ENCODE measurements around the gene MILR1. TPM values are rescaled to one million over a fixed set of nuclear protein-coding genes. Genes with fewer than 3 reads are reported as not detected.

MILR1 gene
- total and polyA plus RNA-seq, 7 experiments from 2014 or later: 1.1 to 17.9 (median 1.6) TPM; not detected in 2

GRCh38 chr17:64499805-64500486 lies 51.0 kb downstream of the MILR1 start:
- peaks cover 0 to 47% (median 0%) of the 10 kb centered on the region in 11 donors for H3K9me3 Mint-ChIP-seq
- H3K27ac Mint-ChIP-seq: peak overlapping the region in 7 of 9 donors; percentile 1 to 100 (median 58)
- H3K4me3 ChIP-seq (ENCODE audit: low read length): no peak overlapping the region
- H3K27me3 Mint-ChIP-seq: no peaks in the 10 kb centered on the region
- H3K4me1 ChIP-seq (ENCODE audit: control insufficient read depth in 2 of 2, insufficient read depth in 2 of 2, low read length in 2 of 2): peaks cover 36 to 53% of the 10 kb centered on the region in 2 donors
- POLR2A ChIA-PET: interaction anchor here (0.8 to 4.6 kb wide), 7 partner anchors 10 to 209 kb away, joined by 3 to 32 read pairs (median 3); no protein-coding TSS in a partner anchor
- DNase-seq: peak in 4 of 9 donors; percentile 21 to 33 (median 30)
- H3K4me1 Mint-ChIP-seq: peaks cover 44 to 95% (median 87%) of the 10 kb centered on the region in 7 donors
- H3K36me3 ChIP-seq (ENCODE audit: control insufficient read depth in 2 of 3, insufficient read depth in 3 of 3, low read length in 3 of 3): peaks cover 51 to 63% (median 63%) of the 10 kb centered on the region in 3 experiments
- H3K27ac ChIP-seq (ENCODE audit: low read depth, low read length): no peak overlapping the region
- no peaks in the 10 kb centered on the region for H3K27me3 ChIP-seq (ENCODE audit: control insufficient read depth in 2 of 2, insufficient read depth in 2 of 2, low read length in 2 of 2)
- H3K4me3 Mint-ChIP-seq: peak overlapping the region in 4 of 10 donors; percentile 1 to 100 (median 48)
- H3K36me3 Mint-ChIP-seq: peaks cover 12 to 62% (median 49%) of the 10 kb centered on the region in 5 donors
- CTCF ChIA-PET: interaction anchor here (1.2 to 6.5 kb wide), 3 partner anchors 15 to 80 kb away, joined by 4 to 47 read pairs (median 4); no protein-coding TSS in a partner anchor
- intact Hi-C loops (cut with micrococcal nuclease): loop anchor here in 1 of 2 donors (10.0 kb wide), 1 partner anchor 415 kb away; the partner anchor contains the start of gene LRRC37A3
- no peaks in the 10 kb centered on the region for H3K9me3 ChIP-seq (ENCODE audit: control insufficient read depth in 2 of 3, low read length in 3 of 3)
- no peak for ATAC-seq

GRCh38 chr17:64500487-64500859 lies 51.6 kb downstream of the MILR1 start:
- Histone ChIP-seq H3K27me3 (ENCODE audit: control insufficient read depth in 2 of 2, insufficient read depth in 2 of 2, low read length in 2 of 2) (no peaks in the 10 kb centered on the region), H3K27ac (ENCODE audit: low read depth, low read length) (no peak overlapping the region), H3K4me3 (ENCODE audit: low read length) (no peak overlapping the region), H3K9me3 (ENCODE audit: control insufficient read depth in 2 of 3, low read length in 3 of 3) (no peaks in the 10 kb centered on the region), H3K4me1 (ENCODE audit: control insufficient read depth in 2 of 2, insufficient read depth in 2 of 2, low read length in 2 of 2) (peaks cover 35 to 51% of the 10 kb centered on the region in 2 donors), H3K36me3 (ENCODE audit: control insufficient read depth in 2 of 3, insufficient read depth in 3 of 3, low read length in 3 of 3) (peaks cover 51 to 68% (median 64%) of the 10 kb centered on the region in 3 experiments)
- peaks cover 0 to 1% (median 0%) of the 10 kb centered on the region in 5 donors for H3K27me3 Mint-ChIP-seq
- peaks cover 42 to 95% (median 89%) of the 10 kb centered on the region in 7 donors for H3K4me1 Mint-ChIP-seq
- H3K4me3 Mint-ChIP-seq: peak overlapping the region in 4 of 10 donors; percentile 1 to 100 (median 40)
- intact Hi-C loops (cut with micrococcal nuclease): loop anchor here in 1 of 2 donors (10.0 kb wide), 1 partner anchor 414 kb away; the partner anchor contains the start of gene LRRC37A3
- peak in 2 of 9 donors; percentile 25 to 32 for DNase-seq
- POLR2A ChIA-PET: interaction anchor here (1.2 to 4.6 kb wide), 2 partner anchors 9 to 42 kb away, joined by 3 to 24 read pairs; no protein-coding TSS in a partner anchor
- H3K27ac Mint-ChIP-seq: peak overlapping the region in 6 of 9 donors; percentile 58 to 100 (median 76)
- peaks cover 0 to 51% (median 0%) of the 10 kb centered on the region in 11 donors for H3K9me3 Mint-ChIP-seq
- ATAC-seq: no peak
- CTCF ChIA-PET: interaction anchor here (6.5 kb wide), 1 partner anchor 80 kb away, joined by 47 read pairs; no protein-coding TSS in a partner anchor
- peaks cover 16 to 67% (median 54%) of the 10 kb centered on the region in 5 donors for H3K36me3 Mint-ChIP-seq

- Mint-ChIP-seq H3K36me3 (peaks cover 21 to 74% (median 57%) of the 10 kb centered on the region in 5 donors), H3K27ac (peak overlapping the region; percentile 16 to 100 (median 84)), H3K27me3 (peaks cover 0 to 3% (median 0%) of the 10 kb centered on the region in 5 donors), H3K4me1 (peaks cover 38 to 95% (median 83%) of the 10 kb centered on the region in 7 donors), H3K4me3 (peak overlapping the region in 5 of 10 donors; percentile 23 to 100 (median 97)), H3K9me3 (peaks cover 0 to 54% (median 0%) of the 10 kb centered on the region in 11 donors)
- H3K4me3 ChIP-seq (ENCODE audit: low read length): no peak overlapping the region
- H3K27ac ChIP-seq (ENCODE audit: low read depth, low read length): no peak overlapping the region
- peaks cover 51 to 74% (median 64%) of the 10 kb centered on the region in 3 experiments for H3K36me3 ChIP-seq (ENCODE audit: control insufficient read depth in 2 of 3, insufficient read depth in 3 of 3, low read length in 3 of 3)
- H3K9me3 ChIP-seq (ENCODE audit: control insufficient read depth in 2 of 3, low read length in 3 of 3): no peaks in the 10 kb centered on the region
- peaks cover 35 to 46% of the 10 kb centered on the region in 2 donors for H3K4me1 ChIP-seq (ENCODE audit: control insufficient read depth in 2 of 2, insufficient read depth in 2 of 2, low read length in 2 of 2)
- ChIA-PET CTCF (interaction anchor here (0.6 to 6.5 kb wide), 2 partner anchors 81 to 283 kb away, joined by 4 to 47 read pairs; no protein-coding TSS in a partner anchor), POLR2A (interaction anchor here (0.8 to 1.2 kb wide), 4 partner anchors 8 to 41 kb away, joined by 3 to 4 read pairs (median 4); no protein-coding TSS in a partner anchor)
- DNase-seq (peak in 4 of 9 donors; percentile 12 to 32 (median 28)), ATAC-seq (no peak)
- intact Hi-C loops (cut with micrococcal nuclease): loop anchor here in 1 of 2 donors (10.0 kb wide), 1 partner anchor 414 kb away; the partner anchor contains the start of gene LRRC37A3
- H3K27me3 ChIP-seq (ENCODE audit: control insufficient read depth in 2 of 2, insufficient read depth in 2 of 2, low read length in 2 of 2): no peaks in the 10 kb centered on the region
Measured at GRCh38 chr17:64500862-64501765, 52.2 kb downstream of the MILR1 start.

- H3K27me3 ChIP-seq (ENCODE audit: control insufficient read depth in 2 of 2, insufficient read depth in 2 of 2, low read length in 2 of 2): no peaks in the 10 kb centered on the region
- intact Hi-C loops (cut with micrococcal nuclease): loop anchor here in 1 of 2 donors (10.0 kb wide), 1 partner anchor 413 kb away; the partner anchor contains the start of gene LRRC37A3
- peaks cover 17 to 80% (median 57%) of the 10 kb centered on the region in 5 donors for H3K36me3 Mint-ChIP-seq
- H3K27ac Mint-ChIP-seq: peak overlapping the region; percentile 51 to 100 (median 84)
- ChIA-PET POLR2A (interaction anchor here (0.7 to 1.1 kb wide), 5 partner anchors 8 to 80 kb away, joined by 3 to 4 read pairs (median 3); no protein-coding TSS in a partner anchor), CTCF (interaction anchor here (1.0 to 1.2 kb wide), 2 partner anchors 81 to 82 kb away, joined by 4 to 8 read pairs; no protein-coding TSS in a partner anchor)
- H3K27me3 Mint-ChIP-seq: peaks cover 0 to 11% (median 0%) of the 10 kb centered on the region in 5 donors
- DNase-seq: peak in 3 of 9 donors; percentile 16 to 24 (median 17)
- peaks cover 37 to 85% (median 75%) of the 10 kb centered on the region in 7 donors for H3K4me1 Mint-ChIP-seq
- H3K9me3 Mint-ChIP-seq: peaks cover 0 to 53% (median 0%) of the 10 kb centered on the region in 11 donors
- no peaks in the 10 kb centered on the region for H3K9me3 ChIP-seq (ENCODE audit: control insufficient read depth in 2 of 3, low read length in 3 of 3)
- H3K4me3 ChIP-seq (ENCODE audit: low read length): no peak overlapping the region
- H3K4me3 Mint-ChIP-seq: peak overlapping the region in 8 of 10 donors; percentile 16 to 100 (median 62)
- H3K27ac ChIP-seq (ENCODE audit: low read depth, low read length): peak overlapping the region; percentile 20
- ATAC-seq: no peak
- H3K36me3 ChIP-seq (ENCODE audit: control insufficient read depth in 2 of 3, insufficient read depth in 3 of 3, low read length in 3 of 3): peaks cover 51 to 80% (median 64%) of the 10 kb centered on the region in 3 experiments
- peaks cover 35 to 46% of the 10 kb centered on the region in 2 donors for H3K4me1 ChIP-seq (ENCODE audit: control insufficient read depth in 2 of 2, insufficient read depth in 2 of 2, low read length in 2 of 2)
Measured at GRCh38 chr17:64502021-64502420, 53.1 kb downstream of the MILR1 start.

GRCh38 chr17:64502809-64503208 lies 53.9 kb downstream of the MILR1 start:
- Mint-ChIP-seq H3K36me3 (peaks cover 17 to 85% (median 61%) of the 10 kb centered on the region in 5 donors), H3K9me3 (peaks cover 0 to 47% (median 0%) of the 10 kb centered on the region in 11 donors), H3K27me3 (peaks cover 0 to 11% (median 0%) of the 10 kb centered on the region in 5 donors), H3K4me1 (peaks cover 35 to 83% (median 74%) of the 10 kb centered on the region in 7 donors), H3K4me3 (peak overlapping the region in 8 of 10 donors; percentile 36 to 100 (median 98)), H3K27ac (peak overlapping the region; percentile 44 to 100 (median 86))
- POLR2A ChIA-PET: interaction anchor here (0.5 to 5.5 kb wide), 8 partner anchors 6 to 711 kb away, joined by 3 to 224 read pairs (median 4); partner anchors contain the start of gene POLG2
- Histone ChIP-seq H3K27me3 (ENCODE audit: control insufficient read depth in 2 of 2, insufficient read depth in 2 of 2, low read length in 2 of 2) (no peaks in the 10 kb centered on the region), H3K4me3 (ENCODE audit: low read length) (no peak overlapping the region), H3K36me3 (ENCODE audit: control insufficient read depth in 2 of 3, insufficient read depth in 3 of 3, low read length in 3 of 3) (peaks cover 51 to 83% (median 64%) of the 10 kb centered on the region in 3 experiments), H3K27ac (ENCODE audit: low read depth, low read length) (peak overlapping the region; percentile 20), H3K9me3 (ENCODE audit: control insufficient read depth in 2 of 3, low read length in 3 of 3) (no peaks in the 10 kb centered on the region), H3K4me1 (ENCODE audit: control insufficient read depth in 2 of 2, insufficient read depth in 2 of 2, low read length in 2 of 2) (peaks cover 30 to 43% of the 10 kb centered on the region in 2 donors)
- CTCF ChIA-PET: interaction anchor here (1.0 to 1.2 kb wide), 2 partner anchors 82 to 83 kb away, joined by 4 to 8 read pairs; no protein-coding TSS in a partner anchor
- ATAC-seq (no peak), DNase-seq (peak in 2 of 9 donors; percentile 4 to 10)
- intact Hi-C loops (cut with micrococcal nuclease): loop anchor here in 1 of 2 donors (10.0 kb wide), 1 partner anchor 412 kb away; the partner anchor contains the start of gene LRRC37A3

All from naive thymus-derived CD4-positive, alpha-beta T cell (primary cell).